GM21390 (cell line): ENCODE data around the gene FBRSL1.
"Not testable (repeated sequence)": the region's sequence is repeated elsewhere in the genome, so short reads cannot be mapped to it uniquely, and the experiment has no call there.

ENCODE experiments used
- ATAC-seq: cut with Tn5 transposase; IDR thresholded peaks from one replicate; pipeline ENCODE4 v1.9.1; 2021; ENCODE audit not compliant: unreplicated experiment

Gene FBRSL1

DNA sequence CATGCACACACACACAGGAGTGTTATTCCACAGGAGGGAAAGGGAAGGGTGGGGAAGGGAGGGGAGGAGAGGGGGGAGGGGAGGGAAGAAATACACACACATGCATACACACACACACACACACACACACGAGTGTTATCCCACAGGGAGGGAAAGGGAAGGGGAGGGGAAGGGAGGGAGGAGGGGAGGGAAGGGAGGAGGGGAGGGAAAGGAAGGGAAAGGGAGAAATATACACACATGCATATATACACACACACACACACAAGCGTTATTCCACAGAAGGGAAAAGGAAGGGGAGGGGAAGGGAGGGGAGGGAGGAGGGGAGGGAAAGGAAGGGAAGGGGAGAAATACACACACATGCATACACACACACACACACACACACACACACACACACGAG is 19.6 kb upstream of the FBRSL1 start:
- ATAC-seq: no peak

DNA sequence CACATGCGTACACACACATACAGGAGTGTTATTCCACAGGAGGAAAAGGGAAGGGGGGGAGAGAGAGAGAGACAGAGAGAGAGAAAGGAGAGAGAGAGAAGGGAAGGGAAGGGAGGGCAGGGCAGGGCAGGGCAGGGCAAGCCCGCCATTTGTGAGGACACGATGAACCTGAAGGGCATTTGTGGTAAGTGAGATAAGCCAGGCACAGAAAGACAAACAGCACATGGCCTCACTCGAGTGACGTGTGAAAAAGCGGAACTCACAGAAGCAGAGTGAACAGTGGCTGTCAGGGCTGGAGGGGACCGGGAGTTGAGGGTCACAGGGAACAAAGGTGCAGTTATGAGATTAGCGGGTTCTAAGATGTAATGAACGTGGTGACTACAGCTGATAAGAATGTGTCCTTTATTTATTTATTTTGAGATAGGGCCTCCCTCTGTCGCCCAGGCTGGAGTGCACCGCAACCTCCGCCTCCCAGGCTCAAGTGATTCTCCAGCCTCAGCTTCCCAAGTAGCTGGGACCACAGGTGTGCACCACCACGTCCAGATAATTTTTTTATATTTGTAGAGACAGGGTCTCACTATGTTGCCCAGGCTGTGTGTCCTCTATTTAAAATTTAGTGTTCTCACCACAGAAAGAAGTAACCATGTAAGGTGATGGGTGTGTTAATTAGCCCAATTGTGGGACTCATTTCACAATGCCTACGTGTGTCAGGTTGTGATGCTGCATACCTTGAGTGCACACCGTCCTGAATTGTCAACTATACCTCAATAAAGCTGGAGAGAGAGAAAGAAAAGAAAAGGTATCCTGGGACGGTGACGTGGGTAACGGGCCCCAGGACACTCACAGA is 18.7 kb upstream of the FBRSL1 start:
- no peak for ATAC-seq

DNA sequence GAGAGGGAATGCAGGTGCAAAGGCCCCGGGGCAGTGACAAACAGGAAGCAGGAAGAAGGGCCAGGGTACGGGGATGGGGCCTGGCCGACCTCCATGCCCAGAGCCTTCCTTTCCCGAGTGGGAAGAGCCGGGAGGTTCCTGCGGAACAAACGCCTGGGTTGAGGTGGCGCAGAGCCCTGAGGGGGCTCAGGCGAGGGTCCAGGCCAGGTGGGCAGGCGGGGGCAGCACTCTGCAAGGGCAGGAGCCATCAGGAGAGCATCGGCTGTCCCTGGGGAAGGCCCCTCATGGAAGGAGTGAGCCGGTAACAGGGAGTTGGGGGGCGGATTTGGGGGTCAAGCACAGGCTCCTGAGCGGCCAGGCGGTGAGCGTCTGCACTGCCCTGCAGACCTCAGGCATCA is 18.1 kb upstream of the FBRSL1 start:
- no peak for ATAC-seq

GRCh38 chr12:132472386-132472785 is 17.6 kb upstream of the FBRSL1 start:
- ATAC-seq: no peak

DNA sequence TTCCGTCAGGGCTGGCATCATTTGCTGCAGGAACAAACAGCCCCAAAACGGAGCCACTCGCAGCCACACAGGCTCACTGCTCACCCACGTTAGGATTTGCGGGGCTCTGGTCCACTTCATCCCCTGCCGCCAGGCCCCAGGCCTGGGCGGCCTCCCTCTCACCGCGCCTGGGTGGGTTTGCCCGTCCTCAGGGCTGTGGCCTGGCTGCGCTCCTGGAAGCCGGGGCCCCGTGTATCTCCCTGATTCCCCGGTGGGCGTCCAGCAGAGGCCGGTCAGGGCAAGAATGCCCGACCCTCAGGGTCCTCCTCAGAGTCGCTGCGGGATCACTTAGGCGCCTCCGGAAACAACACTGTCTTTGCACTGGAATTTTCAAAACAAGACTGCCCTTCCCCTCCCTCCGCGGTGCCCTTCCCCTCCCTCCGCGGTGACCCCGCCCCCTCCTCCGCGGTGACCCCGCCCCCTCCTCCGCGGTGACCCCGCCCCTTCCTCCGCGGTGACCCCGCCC is 15.7 kb upstream of the FBRSL1 start:
- ATAC-seq: no peak

- not testable (repeated sequence) for ATAC-seq
Measured at GRCh38 chr12:132474799-132475303, 15.1 kb upstream of the FBRSL1 start.

DNA sequence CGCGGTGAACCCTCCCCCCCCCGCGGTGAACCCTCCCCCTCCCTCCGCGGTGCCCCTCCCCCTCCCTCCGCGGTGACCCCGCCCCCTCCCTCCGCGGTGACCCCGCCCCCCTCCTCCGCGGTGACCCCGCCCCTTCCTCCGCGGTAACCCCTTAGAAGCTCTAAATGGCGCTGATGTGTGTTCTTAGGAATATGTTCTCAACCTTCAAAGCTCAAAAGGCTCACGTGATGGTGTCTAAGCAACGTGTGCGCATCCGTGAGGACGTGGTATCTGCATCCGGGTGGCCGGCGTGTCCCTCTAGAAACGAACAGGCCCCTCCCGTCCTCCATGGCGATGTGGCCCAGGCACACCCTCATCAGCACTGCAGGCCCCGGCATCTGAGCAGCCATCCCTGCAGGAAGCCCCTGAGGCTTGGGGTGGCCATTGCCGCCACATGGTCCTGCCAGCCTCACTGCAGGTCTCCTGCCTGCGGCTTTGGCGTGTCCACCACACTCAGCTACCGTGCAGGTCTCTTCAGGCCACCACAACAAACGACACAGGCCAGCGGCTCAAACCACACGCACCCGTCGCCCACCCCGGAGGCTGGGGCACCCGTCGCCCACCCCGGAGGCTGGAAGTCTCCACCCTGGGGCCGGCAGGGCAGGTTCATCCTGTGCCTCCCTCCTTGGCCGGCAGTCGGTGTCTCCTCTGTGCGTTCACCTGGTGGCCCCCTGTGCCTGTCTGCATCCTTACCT is 14.5 kb upstream of the FBRSL1 start:
- ATAC-seq: no peak

GRCh38 chr12:132476038-132476414 is 13.9 kb upstream of the FBRSL1 start:
- no peak for ATAC-seq

- no peak for ATAC-seq
Measured at GRCh38 chr12:132476421-132476820, 13.5 kb upstream of the FBRSL1 start.

DNA sequence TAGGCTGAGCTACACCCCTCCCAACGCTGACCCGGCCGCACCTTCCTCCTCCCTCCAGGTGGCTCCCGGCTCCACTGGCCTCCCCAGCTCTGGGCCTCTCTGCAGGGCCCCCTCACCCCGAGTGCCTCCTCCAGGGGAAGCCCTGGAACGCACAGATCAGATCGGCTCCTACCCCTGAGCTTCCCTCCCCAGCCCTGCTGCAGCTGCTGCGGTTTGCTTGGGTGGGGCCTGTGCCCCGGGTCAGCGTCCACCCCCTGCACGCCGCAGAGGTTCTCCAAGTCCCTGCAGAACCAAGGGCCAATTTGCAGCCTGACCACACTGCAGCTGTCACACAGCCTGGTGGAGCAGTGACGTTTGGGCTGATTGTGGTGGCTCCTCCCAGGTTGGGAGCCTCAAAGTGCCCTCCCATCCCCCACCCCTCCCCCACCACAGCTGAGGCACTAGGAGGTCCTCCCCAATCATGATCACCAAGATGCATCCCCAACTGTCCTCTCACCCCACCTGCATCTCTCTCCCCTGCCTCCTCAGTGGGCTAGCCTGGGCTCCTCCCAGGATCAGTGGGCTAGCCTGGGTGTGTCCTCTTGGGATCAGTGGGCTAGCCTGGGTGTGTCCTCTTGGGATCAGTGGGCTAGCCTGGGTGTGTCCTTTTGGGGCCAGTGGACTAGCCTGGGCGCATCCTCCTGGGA is 12.8 kb upstream of the FBRSL1 start:
- ATAC-seq: no peak

GRCh38 chr12:132477703-132478432 is 12.1 kb upstream of the FBRSL1 start:
- ATAC-seq: no peak

DNA sequence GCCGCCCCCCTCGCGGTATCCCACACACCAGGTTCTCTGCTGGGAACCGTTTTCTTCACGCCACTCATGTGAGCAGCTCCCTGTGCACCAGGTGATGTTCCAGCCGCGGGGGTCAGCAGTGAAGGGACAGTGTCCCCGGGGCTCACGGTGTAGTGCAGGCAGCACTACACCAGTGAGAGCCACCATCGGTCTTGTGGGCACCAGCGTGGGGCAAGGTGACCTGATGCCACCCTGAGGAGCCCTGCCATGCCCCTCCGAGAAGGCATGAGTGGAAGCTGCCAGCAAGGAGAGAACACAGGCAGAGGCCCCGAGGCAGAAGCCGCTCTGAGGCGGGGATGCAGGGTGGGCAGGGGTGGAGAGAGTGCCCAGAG is 11.5 kb upstream of the FBRSL1 start:
- ATAC-seq: no peak

- ATAC-seq: no peak
Measured at GRCh38 chr12:132478845-132479244, 11.1 kb upstream of the FBRSL1 start.

DNA sequence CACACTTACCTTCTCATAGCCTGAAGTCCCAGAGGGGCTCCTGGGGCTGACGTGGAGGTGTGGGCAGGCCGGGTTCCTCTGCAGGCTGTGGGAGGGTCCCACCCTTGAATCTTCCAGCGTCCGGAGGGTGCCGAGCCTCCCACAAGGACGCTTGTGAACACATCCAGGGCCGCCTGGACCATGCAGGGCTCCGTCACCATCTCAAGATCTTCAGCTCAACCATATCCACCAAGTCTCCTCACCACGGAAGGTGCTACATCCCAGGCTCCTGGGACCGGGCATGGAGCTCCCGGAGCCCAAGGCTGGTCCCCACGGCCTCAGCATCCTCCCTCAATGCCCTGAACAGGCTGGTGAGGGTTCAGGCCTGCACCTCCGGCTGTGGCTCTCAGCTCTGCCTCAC is 10.7 kb upstream of the FBRSL1 start:
- no peak for ATAC-seq

DNA sequence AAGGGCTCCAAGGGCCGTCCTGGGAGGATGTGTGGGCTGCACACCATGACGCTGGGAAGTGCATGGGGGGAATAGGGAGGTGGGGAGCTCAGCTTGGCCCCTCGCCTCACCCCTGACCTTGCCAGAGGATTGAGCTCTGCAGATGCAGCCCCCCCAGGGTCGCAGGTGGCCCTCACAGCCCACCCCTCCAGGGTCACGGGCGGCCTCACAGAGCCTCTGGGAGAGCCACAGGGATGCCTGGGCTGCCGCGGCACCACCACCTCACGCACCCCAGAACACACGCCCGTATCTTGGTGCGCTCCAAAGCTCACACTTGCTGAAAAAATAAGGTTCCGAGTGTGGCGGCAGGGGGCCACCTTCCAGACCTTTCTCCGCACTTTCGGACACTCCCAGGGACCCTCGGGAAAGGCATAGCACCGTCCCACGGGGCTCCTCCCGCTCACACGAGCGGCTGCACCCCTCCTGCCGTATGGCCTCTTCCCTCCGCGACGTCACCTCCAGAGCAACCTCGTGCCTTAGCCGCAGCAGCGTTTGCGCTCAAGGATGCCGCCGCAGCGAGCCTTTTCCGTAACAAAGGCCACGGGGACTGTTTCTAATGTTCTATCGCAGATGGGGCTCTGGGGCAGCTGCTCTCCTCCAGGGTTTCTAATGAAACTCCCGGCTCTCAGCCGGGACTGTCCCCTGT is 9.9 kb upstream of the FBRSL1 start:
- ATAC-seq: no peak

DNA sequence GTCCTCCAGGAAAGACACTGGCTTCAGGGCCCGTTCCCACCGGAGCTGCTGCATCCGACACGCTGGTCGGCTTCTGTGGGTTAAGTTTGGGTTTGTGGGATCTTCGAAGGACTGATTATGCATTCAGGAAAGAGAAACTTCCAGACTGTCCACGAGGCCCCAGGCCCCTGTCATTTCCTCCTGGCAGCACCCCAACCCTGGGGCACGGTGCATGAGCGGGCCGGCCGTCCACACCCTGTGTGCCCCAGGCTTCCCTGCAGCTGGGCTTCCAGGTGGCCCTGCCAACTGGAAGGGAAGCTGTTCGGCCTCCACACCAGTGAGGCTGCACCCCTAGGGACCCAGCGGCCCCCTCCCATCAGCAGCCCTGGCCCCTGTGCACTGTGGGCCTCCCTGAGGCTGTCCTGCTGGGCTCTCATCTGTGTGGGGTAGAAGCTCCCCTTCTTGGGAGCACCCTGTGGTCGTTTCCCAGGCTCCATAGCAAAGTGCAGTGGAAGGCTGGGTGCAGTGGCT is 9.3 kb upstream of the FBRSL1 start:
- ATAC-seq: no peak

- ATAC-seq: no peak
Measured at GRCh38 chr12:132481345-132481744, 8.6 kb upstream of the FBRSL1 start.

DNA sequence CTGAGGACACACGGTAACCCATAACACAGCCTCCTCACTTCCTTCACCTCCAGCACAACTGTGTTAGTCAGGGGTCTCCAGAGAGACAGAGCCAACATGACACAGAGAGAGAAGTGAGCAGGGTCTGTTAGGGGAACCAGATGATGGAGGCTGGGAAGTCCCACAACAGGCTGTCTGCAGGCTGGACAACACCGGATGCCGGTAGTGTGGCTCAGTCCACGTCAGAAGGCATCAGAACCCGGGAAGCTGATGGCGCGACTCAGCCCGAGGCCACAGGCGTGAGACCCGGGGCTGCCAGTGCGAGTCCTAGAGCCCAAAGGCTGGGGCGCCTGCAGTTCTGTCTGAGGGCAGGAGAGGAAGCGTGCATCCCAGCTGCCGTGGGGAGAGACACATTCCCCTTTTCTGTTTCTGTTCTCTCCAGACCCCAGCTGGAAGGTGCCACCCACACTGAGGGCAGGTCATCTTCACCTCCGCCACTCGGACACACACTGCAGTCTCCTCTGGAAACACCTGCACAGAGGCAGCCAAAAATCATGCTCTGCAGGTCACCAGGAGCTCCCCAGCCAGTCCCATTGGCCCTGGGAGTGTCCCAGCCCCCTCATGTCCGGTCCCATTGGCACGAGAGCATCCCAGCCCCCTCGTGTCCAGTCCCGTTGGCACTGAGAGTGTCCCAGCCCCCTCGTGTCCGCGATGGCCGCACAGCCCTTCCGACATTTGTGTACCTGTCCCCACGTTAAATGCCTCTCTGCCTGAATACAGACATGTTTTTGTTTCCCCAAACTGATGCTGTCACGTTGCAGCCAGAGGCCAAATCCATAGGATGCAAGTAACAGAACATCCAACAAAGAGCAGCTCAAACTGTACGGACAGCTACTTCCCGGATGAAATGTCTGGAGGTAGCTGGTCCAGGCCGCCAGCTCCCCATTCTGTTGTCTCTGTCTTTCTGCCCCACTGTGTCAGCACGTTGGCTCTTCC is 7.9 kb upstream of the FBRSL1 start:
- ATAC-seq: no peak

DNA sequence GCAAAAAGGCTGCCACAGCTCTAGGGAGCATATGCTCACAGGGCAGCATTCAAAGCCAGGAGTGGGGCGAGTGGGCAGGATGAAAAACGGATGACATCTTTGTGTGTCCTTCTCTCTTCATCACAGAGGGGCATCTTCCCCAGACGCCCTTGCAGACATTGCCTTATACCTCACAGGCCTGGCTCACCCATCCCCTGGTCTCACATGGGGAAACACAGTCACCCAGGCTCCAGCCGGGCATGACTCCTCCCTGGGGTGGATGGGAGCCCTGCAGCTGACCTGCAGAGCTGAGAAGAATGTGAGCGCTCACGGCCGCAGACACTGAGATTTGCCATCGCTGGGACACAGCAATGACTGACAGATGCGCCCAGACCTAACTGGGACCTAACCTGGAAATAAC is 7.2 kb upstream of the FBRSL1 start:
- no peak for ATAC-seq
